Astrocyte of the spinal cord (primary cell): ENCODE results near the gene DPP4.
"Not testable (repeated sequence)": the region's sequence is repeated elsewhere in the genome, so short reads cannot be mapped to it uniquely, and the experiment has no call there.

ENCODE experiments used
- DNase-seq: peaks from one replicate; pipeline ENCODE4 v3.0.0; 2011; ENCODE audit warnings: low read depth, low spot score
- H3K4me3 ChIP-seq: 2 replicates; pipeline ENCODE4 v1.5.1; 2011; ENCODE audit warnings: low read depth, mild to moderate bottlenecking, low read length, moderate library complexity
- in situ Hi-C: cut with HindIII; loops from 2 replicates; pipeline ENCODE4 v1.10.0; 2017; ENCODE audit warnings: low sequenced_read_pairs
- TF ChIP-seq, protein P1 (sequence below): IDR thresholded peaks from 2 replicates; pipeline ENCODE4 v1.5.1; 2012; ENCODE audit warnings: low read depth, mild to moderate bottlenecking, low read length, inconsistent platforms

Gene DPP4

DNA sequence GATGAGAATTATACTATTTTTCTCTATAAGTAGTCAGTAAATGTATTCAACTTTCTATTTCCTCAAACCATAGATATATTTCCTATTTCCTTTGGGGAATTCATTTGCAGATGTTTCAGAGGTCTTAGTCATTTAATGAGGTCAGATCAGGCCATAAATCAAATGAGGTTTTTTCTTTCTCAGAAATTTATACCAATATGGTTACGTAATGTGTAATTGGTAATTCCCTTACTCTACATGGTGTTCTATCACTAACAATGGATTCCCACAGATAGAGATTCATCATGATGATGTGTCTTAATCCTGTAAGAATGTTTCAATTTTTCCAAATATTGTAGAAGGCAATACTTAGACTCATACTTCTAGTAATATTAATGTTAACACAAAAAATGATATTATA, 108.0 kb downstream of the DPP4 start:
- H3K4me3 ChIP-seq = no peak overlapping the region
- in situ Hi-C loops = no loop called here
- DNase-seq = peak; percentile 9
- TF ChIP-seq, protein P1, sequence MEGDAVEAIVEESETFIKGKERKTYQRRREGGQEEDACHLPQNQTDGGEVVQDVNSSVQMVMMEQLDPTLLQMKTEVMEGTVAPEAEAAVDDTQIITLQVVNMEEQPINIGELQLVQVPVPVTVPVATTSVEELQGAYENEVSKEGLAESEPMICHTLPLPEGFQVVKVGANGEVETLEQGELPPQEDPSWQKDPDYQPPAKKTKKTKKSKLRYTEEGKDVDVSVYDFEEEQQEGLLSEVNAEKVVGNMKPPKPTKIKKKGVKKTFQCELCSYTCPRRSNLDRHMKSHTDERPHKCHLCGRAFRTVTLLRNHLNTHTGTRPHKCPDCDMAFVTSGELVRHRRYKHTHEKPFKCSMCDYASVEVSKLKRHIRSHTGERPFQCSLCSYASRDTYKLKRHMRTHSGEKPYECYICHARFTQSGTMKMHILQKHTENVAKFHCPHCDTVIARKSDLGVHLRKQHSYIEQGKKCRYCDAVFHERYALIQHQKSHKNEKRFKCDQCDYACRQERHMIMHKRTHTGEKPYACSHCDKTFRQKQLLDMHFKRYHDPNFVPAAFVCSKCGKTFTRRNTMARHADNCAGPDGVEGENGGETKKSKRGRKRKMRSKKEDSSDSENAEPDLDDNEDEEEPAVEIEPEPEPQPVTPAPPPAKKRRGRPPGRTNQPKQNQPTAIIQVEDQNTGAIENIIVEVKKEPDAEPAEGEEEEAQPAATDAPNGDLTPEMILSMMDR = no peak

DNA sequence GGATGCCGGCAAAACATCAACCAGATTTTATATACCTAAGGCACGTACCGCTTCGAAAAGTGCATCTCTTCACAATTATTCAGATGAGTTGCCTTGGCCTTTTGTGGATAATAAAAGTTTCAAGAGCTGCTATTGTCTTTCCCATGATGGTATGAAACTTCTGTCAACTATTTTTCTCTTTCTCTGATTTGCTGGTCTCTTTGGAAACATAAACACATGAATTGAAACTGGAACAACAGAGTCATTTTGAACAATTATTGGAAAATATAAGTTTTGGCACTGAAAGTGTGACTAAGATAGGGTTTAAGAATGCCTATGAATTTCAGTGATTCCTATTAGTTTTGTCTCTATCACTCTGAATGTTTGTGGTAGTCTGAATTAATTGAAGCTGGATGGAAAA, 109.9 kb downstream of the DPP4 start:
- no peak overlapping the region for H3K4me3 ChIP-seq
- TF ChIP-seq, protein P1 = no peak
- in situ Hi-C loops = no loop called here
- DNase-seq = no peak

DNA sequence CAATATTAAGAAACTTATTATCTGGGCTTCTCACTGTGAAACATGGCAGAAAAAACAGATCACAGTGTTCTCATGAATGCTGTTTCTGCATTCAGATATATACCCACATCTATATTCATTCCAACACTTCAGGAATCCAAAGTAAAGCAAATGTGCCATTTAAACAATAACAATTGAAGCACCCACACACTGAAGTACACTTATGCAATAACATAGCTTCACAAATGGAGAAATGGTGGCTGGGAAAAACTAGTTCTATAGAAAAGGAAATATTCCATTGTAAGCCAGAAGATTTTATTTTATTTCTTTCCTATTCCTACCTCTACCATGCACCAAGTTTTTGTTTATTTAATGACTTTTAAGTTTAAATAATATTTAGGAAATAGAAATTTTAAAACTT, 111.9 kb downstream of the DPP4 start:
- H3K4me3 ChIP-seq = no peak overlapping the region
- TF ChIP-seq, protein P1 = no peak
- in situ Hi-C loops = no loop called here
- DNase-seq = no peak

DNA sequence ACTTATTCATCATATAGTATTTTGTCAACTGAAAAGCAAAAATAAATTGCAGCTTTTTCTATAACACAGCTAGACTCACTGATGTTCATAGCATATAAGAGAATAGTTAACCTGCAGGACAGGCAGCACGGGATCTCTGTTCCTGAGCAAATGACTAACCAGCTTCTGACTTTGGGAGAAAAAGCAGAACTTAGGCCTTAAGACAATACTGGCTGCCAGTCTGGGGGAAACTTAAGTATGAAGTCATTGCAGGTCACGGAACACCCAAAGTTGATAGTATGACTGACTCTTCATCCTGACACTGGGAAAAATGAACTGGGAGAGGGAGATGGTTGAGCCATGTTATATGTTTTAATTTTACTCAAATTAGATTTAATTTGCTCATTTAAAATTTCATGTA, 113.0 kb downstream of the DPP4 start:
- DNase-seq = no peak

DNA sequence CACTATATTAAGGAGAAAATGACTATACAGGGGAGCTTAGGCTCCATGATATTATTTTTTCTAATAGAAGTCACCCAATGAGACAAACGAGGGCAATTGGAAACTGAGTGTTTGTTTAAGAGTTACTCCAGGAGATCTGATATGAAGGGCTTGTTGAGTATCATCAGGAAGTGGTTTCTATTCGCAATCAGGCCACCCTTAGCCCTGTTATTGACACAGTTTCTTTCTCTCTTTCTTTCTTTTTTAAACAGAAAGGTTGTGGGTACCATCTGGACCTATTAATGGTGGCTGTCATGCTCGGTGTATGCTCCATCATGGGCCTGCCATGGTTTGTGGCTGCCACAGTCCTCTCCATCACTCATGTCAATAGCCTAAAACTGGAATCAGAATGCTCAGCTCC, 117.3 kb downstream of the DPP4 start:
- in situ Hi-C loops = no loop called here
- no peak for DNase-seq
- TF ChIP-seq, protein P1 = no peak
- H3K4me3 ChIP-seq = no peak overlapping the region

More for the DNA sequence above, 113.0 kb downstream of the DPP4 start:
- in situ Hi-C loops = no loop called here
- TF ChIP-seq, protein P1 = no peak
- no peak overlapping the region for H3K4me3 ChIP-seq

DNA sequence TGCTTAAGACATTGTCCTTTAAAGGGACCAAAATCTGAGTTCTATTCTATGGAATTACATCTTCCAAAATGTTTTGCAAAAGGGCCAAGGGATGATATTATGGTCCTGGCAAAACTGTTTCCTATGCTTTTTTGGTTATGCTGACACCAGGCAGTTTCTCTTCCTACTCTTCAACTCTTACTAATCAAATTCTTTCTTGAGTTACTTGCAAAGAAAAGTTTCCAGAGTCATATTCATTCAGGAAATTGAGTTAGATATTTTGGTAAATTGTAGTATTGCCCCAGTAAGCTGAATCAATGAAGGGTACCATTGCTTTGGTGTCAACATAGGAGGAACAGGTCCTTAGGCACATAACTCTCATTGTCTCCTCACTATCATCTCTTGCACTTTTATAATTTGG, 118.8 kb downstream of the DPP4 start:
- H3K4me3 ChIP-seq = no peak overlapping the region
- TF ChIP-seq, protein P1 = no peak
- DNase-seq = no peak
- in situ Hi-C loops = no loop called here

DNA sequence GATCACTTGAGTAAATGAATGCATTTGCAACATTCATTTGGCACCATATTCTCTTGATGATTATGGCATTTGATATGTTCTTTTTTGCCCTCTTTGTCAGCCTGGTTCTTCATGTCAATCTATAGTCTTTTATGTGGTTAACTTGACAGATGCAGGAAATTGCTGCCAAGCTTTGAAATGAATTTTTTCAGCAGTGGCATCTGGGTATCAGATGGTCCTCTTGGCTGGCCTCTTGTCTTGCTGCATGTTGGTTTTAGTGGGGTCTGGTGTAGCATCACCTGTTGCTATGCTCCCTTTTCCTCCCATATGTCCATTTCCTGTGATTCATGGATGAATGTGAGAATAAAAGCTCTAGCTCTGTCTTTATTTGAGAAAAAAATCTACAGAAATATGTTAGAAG, 119.9 kb downstream of the DPP4 start:
- H3K4me3 ChIP-seq = no peak overlapping the region
- TF ChIP-seq, protein P1 = no peak
- DNase-seq = no peak
- in situ Hi-C loops = no loop called here

DNA sequence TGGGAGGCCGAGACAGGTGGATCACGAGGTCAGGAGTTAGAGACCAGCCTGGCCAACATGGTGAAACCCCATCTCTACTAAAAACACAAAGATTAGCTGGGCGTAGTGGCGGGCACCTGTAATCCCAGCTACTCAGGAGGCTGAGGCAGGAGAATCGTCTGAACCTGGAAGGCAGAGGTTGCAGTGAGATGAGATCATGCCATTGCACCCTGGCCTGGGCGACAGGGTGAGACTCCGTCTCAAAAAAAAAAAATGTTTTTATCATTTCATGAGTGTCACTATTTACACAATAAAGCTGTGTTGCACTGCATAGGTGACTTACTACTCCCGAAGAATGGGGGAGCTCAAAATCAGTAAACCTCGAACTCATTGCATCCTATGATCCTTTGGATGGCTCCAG, 120.6 kb downstream of the DPP4 start:
- H3K4me3 ChIP-seq, DNase-seq, in situ Hi-C loops: not testable (repeated sequence)
